HEK293T (cell line): ENCODE measurements around the gene MAIP1.

Experiments
- BHLHE40 ChIP-seq: fragments of 450-650 bp; IDR thresholded peaks from 2 replicates; pipeline ENCODE4 v1.6.1; 2016; ENCODE audit warnings: mild to moderate bottlenecking, moderate library complexity, borderline replicate concordance
- CTBP1 ChIP-seq: fragments of 450-650 bp; IDR thresholded peaks from 2 replicates; pipeline ENCODE4 v1.6.1; 2016; ENCODE audit warnings: borderline replicate concordance
- FOXM1 ChIP-seq: fragments of 450-650 bp; IDR thresholded peaks from 2 replicates; pipeline ENCODE4 v1.6.1; 2017; ENCODE audit warnings: mild to moderate bottlenecking, borderline replicate concordance
- HDGF ChIP-seq: fragments of 450-650 bp; IDR thresholded peaks from 2 replicates; pipeline ENCODE4 v1.6.1; 2017; ENCODE audit warnings: antibody characterized with exemption, borderline replicate concordance
- LEF1 ChIP-seq: fragments of 450-650 bp; IDR thresholded peaks from 2 replicates; pipeline ENCODE4 v1.6.1; 2017; ENCODE audit warnings: mild to moderate bottlenecking, borderline replicate concordance
- SUZ12 ChIP-seq: fragments of 450-650 bp; IDR thresholded peaks from 2 replicates; pipeline ENCODE4 v1.6.1; 2016; ENCODE audit warnings: mild to moderate bottlenecking
- TARDBP ChIP-seq: fragments of 450-650 bp; IDR thresholded peaks from 2 replicates; pipeline ENCODE4 v1.6.1; 2016

DNA sequence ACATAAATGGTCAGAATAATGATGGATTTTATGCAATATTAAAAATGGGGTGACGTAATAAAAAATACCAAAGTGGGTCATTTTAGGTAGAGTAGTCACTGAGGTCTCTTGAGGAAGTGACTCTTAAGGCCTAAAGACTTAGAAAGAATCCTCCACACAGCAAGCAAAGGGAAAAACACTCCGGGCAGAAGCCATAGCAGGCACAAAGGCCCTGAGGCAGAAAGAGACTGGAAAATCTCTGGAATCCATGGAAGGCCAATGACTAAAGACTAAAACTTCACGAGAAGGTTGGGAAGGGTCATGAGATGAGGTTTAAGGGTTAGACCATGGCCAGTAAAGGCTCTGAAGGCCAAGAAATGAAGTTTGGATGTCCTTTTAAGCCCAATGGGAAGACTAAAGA lies 36.9 kb downstream of the MAIP1 start:
- TF ChIP-seq TARDBP: no peak
- TF ChIP-seq CTBP1: no peak
- TF ChIP-seq LEF1: no peak
- TF ChIP-seq HDGF: no peak
- TF ChIP-seq FOXM1: no peak
- TF ChIP-seq SUZ12: no peak
- TF ChIP-seq BHLHE40: no peak
